Smooth muscle cell (in vitro differentiated cells): ENCODE measurements around the gene R3HDM2. TPM values are rescaled to one million over a fixed set of nuclear protein-coding genes. Genes with fewer than 3 reads are reported as not detected.

ENCODE experiments used
- DNase-seq: peaks from one replicate; lab custom pipeline; 2025; ENCODE audit not compliant: unreplicated experiment; lab: John Stamatoyannopoulos, UW
- H2AFZ ChIP-seq: fragments of 200-600 bp; sonication (generic); 2 replicates; pipeline ENCODE4 v1.6.0; 2016; ENCODE audit warnings: antibody characterized with exemption, low read depth, mild to moderate bottlenecking
- H3F3A ChIP-seq: fragments of 200-600 bp; sonication (generic); 2 replicates; pipeline ENCODE4 v1.6.0; 2017; ENCODE audit warnings: antibody characterized with exemption, low read depth
- H3K27ac ChIP-seq: fragments of 200-600 bp; sonication (generic); 2 replicates; pipeline ENCODE4 v1.5.1; 2016; ENCODE audit warnings: low read depth, mild to moderate bottlenecking
- H3K27me3 ChIP-seq: fragments of 200-600 bp; sonication (generic); 2 replicates; pipeline ENCODE4 v1.6.1; 2016; ENCODE audit warnings: low read depth, mild to moderate bottlenecking
- H3K36me3 ChIP-seq: fragments of 200-600 bp; sonication (generic); 2 replicates; pipeline ENCODE4 v1.5.1; 2016; ENCODE audit warnings: low read depth
- H3K4me1 ChIP-seq: fragments of 200-600 bp; sonication (generic); 2 replicates; pipeline ENCODE4 v1.5.1; 2016; ENCODE audit warnings: low read depth
- H3K4me2 ChIP-seq: fragments of 200-600 bp; sonication (generic); 2 replicates; pipeline ENCODE4 v1.6.0; 2016; ENCODE audit warnings: mild to moderate bottlenecking
- H3K4me3 ChIP-seq: fragments of 200-600 bp; sonication (generic); 2 replicates; pipeline ENCODE4 v1.5.1; 2016; ENCODE audit warnings: mild to moderate bottlenecking
- H3K79me2 ChIP-seq: fragments of 200-600 bp; sonication (generic); 2 replicates; pipeline ENCODE4 v1.6.0; 2016; ENCODE audit warnings: low read depth, mild to moderate bottlenecking
- H3K9ac ChIP-seq: fragments of 200-600 bp; sonication (generic); 2 replicates; pipeline ENCODE4 v1.6.0; 2016; ENCODE audit warnings: low read depth
- H3K9me3 ChIP-seq: fragments of 200-600 bp; sonication (generic); replicated peaks from 2 replicates; pipeline ENCODE4 v1.5.1; 2016; ENCODE audit warnings: low read depth
- H4K20me1 ChIP-seq: fragments of 200-600 bp; sonication (generic); 2 replicates; pipeline ENCODE4 v1.6.0; 2016; ENCODE audit warnings: low read depth
- CTCF ChIP-seq: fragments of 200-600 bp; sonication (generic); IDR thresholded peaks from 2 replicates; pipeline ENCODE4 v1.5.1; 2017; ENCODE audit warnings: borderline replicate concordance, mild to moderate bottlenecking, antibody characterized with exemption; ENCODE audit not compliant: insufficient read depth, poor library complexity, severe bottlenecking
- WGBS: methylation state at CpG from one replicate; pipeline ENCODE4 v1.1.7; 2016; ENCODE audit warnings: low lambda C conversion rate; 5-methylcytosine and 5-hydroxymethylcytosine counted together
- polyA plus RNA-seq: library from polyadenylated mRNA; unstranded; fragments of >200 nt; fragmentation: Nextera tagmentation; extraction: Ambion mirVana; gene quantifications from 2 replicates; pipeline ENCODE4 v1.2.1, GENCODE V29; 2016
- total RNA-seq: library from RNA; depleted of rRNA; stranded (reverse); fragments of >200 nt; gene quantifications from 2 replicates; pipeline ENCODE4 v1.2.3, GENCODE V29; 2014

The R3HDM2 gene
- total and polyA plus RNA-seq, 2 experiments from 2014 or later: 12.2 to 16.0 TPM

GRCh38 chr12:57239587-57240065, 191.2 kb downstream of the R3HDM2 start:
- Histone ChIP-seq H3K79me2 (no peaks in the 10 kb centered on the region), H3K4me1 (peaks cover 29% of the 10 kb centered on the region), H3K9me3 (no peaks in the 10 kb centered on the region), H4K20me1 (peaks cover 49% of the 10 kb centered on the region), H3K27ac (peak overlapping the region; percentile 24), H3K36me3 (no peaks in the 10 kb centered on the region), H3K9ac (peak overlapping the region; percentile 77), H3K27me3 (peaks cover 18% of the 10 kb centered on the region), H3K4me2 (peak overlapping the region; percentile 99), H2AFZ (peak overlapping the region; percentile 56), H3K4me3 (peak overlapping the region; percentile 80), H3F3A (peaks cover 12% of the 10 kb centered on the region)
- DNase-seq: no peak
- TF ChIP-seq CTCF: no peak
- 6% methylated on average over 14 of the region's 14 CpGs for WGBS

GRCh38 chr12:57238854-57239554, 191.8 kb downstream of the R3HDM2 start:
- WGBS: 3% methylated on average over 42 of the region's 47 CpGs
- Histone ChIP-seq H3K9ac (no peak overlapping the region), H3K79me2 (no peaks in the 10 kb centered on the region), H2AFZ (no peak overlapping the region), H3K4me3 (peak overlapping the region; percentile 80), H3K4me1 (peaks cover 29% of the 10 kb centered on the region), H3K27ac (no peak overlapping the region), H4K20me1 (peaks cover 49% of the 10 kb centered on the region), H3K36me3 (no peaks in the 10 kb centered on the region), H3K27me3 (peaks cover 18% of the 10 kb centered on the region), H3K4me2 (peak overlapping the region; percentile 99), H3F3A (peaks cover 16% of the 10 kb centered on the region), H3K9me3 (no peaks in the 10 kb centered on the region)
- DNase-seq: peak; percentile 86
- peak; percentile 100 for TF ChIP-seq CTCF

- peaks cover 54% of the 10 kb centered on the region for H4K20me1 ChIP-seq
- no peaks in the 10 kb centered on the region for H3K36me3 ChIP-seq
- no peaks in the 10 kb centered on the region for H3K9me3 ChIP-seq
- H3K4me3 ChIP-seq: peak overlapping the region; percentile 52
- TF ChIP-seq CTCF: no peak
- no peak overlapping the region for H2AFZ ChIP-seq
- H3K4me1 ChIP-seq: peaks cover 29% of the 10 kb centered on the region
- H3K79me2 ChIP-seq: no peaks in the 10 kb centered on the region
- H3F3A ChIP-seq: peaks cover 21% of the 10 kb centered on the region
- no peak for DNase-seq
- peaks cover 18% of the 10 kb centered on the region for H3K27me3 ChIP-seq
- H3K9ac ChIP-seq: no peak overlapping the region
- no peak overlapping the region for H3K27ac ChIP-seq
- 3% methylated on average over 43 of the region's 63 CpGs for WGBS
- H3K4me2 ChIP-seq: peak overlapping the region; percentile 90
Measured at GRCh38 chr12:57237932-57238853, 192.7 kb downstream of the R3HDM2 start.
